PFSK-1 (cell line): Measurements from ENCODE around the gene ADRB2.

Source experiments
- POLR2AphosphoS5 ChIP-seq: IDR thresholded peaks from 2 replicates; pipeline ENCODE4 v1.6.1; 2012; ENCODE audit warnings: low read depth, mild to moderate bottlenecking, control low read depth, low read length, moderate library complexity
- REST ChIP-seq, 2 experiments: IDR thresholded peaks; 2 replicates each; pipeline versions ENCODE4 v1.6.1 to v1.8.0; 2011 to 2012; ENCODE audit warnings: low read depth in 2 of 2, low read length in 2 of 2, control low read depth in 1 of 2, inconsistent platforms in 1 of 2, mild to moderate bottlenecking in 1 of 2, moderate library complexity in 1 of 2; ENCODE audit not compliant: insufficient read depth in 1 of 2
- SIN3A ChIP-seq: IDR thresholded peaks from 2 replicates; pipeline ENCODE4 v1.6.1; 2012; ENCODE audit warnings: mild to moderate bottlenecking, low read length, moderate library complexity, borderline replicate concordance; ENCODE audit not compliant: insufficient read depth

- TF ChIP-seq POLR2AphosphoS5 (no peak), SIN3A (no peak), REST (IDR thresholded peaks at IDR 0.05; ENCODE audit: insufficient read depth in 1 of 2, low read depth in 2 of 2, low read length in 2 of 2) (no peak)
These were observed 45.7 kb upstream of the ADRB2 start for GRCh38 chr5:148780711-148781110.
